GM12801 (cell line): ENCODE results near the gene FBXL16.

Experiments used
- CTCF ChIP-seq: IDR thresholded peaks from one replicate; pipeline ENCODE4 v1.5.1; 2011; ENCODE audit warnings: control low read depth; ENCODE audit not compliant: insufficient read length; ENCODE audit errors: extremely low read depth

Gene FBXL16

GRCh38 chr16:707062-707538, 1.5 kb upstream of the FBXL16 start:
- TF ChIP-seq CTCF = no peak

- TF ChIP-seq CTCF = no peak
Measured at GRCh38 chr16:706189-707061, 824 bp upstream of the FBXL16 start.

GRCh38 chr16:704552-705380, 835 bp downstream of the FBXL16 start:
- TF ChIP-seq CTCF = no peak

- TF ChIP-seq CTCF = no peak
Measured at GRCh38 chr16:704047-704446, 1.6 kb downstream of the FBXL16 start.

GRCh38 chr16:703406-703805, 2.2 kb downstream of the FBXL16 start:
- no peak for TF ChIP-seq CTCF

GRCh38 chr16:702341-702740, 3.3 kb downstream of the FBXL16 start:
- TF ChIP-seq CTCF = no peak
